OCI-M1 (cell line): Measurements from ENCODE around the gene TNIP1.

Source experiments
- DNase-seq: peaks from one replicate; lab custom pipeline; 2025; lab: John Stamatoyannopoulos, UW

The TNIP1 gene

GRCh38 chr5:151080613-151081430, at the start of gene TNIP1:
TNIP1 (minus strand) TSS chr5:151081034; CDS start chr5:151065095, 15,939 bp downstream.
- DNase-seq: peak; percentile 95

GRCh38 chr5:151130235-151130921, 49.5 kb upstream of the TNIP1 start:
- no peak for DNase-seq

- DNase-seq: no peak
Observed at GRCh38 chr5:151128817-151129216, 48.0 kb upstream of the TNIP1 start.

GRCh38 chr5:151127926-151128325, 47.1 kb upstream of the TNIP1 start:
- no peak for DNase-seq

- peak; percentile 89 for DNase-seq
Observed at GRCh38 chr5:151126199-151126645, 45.4 kb upstream of the TNIP1 start.

GRCh38 chr5:151125421-151125820, 44.6 kb upstream of the TNIP1 start:
- peak; percentile 10 for DNase-seq

- no peak for DNase-seq
Observed at GRCh38 chr5:151123897-151124751, 43.3 kb upstream of the TNIP1 start.

- DNase-seq: no peak
Observed at GRCh38 chr5:151122828-151123227, 42.0 kb upstream of the TNIP1 start.

- no peak for DNase-seq
Observed at GRCh38 chr5:151121665-151122064, 40.8 kb upstream of the TNIP1 start.

GRCh38 chr5:151121095-151121494, 40.3 kb upstream of the TNIP1 start:
- no peak for DNase-seq

GRCh38 chr5:151118913-151119575, 38.2 kb upstream of the TNIP1 start:
- no peak for DNase-seq

GRCh38 chr5:151115272-151115905, 34.6 kb upstream of the TNIP1 start:
- DNase-seq: peak; percentile 85

- DNase-seq: no peak
Observed at GRCh38 chr5:151113651-151114050, 32.8 kb upstream of the TNIP1 start.

- DNase-seq: no peak
Observed at GRCh38 chr5:151110992-151111391, 30.2 kb upstream of the TNIP1 start.

- DNase-seq: no peak
Observed at GRCh38 chr5:151110122-151110681, 29.4 kb upstream of the TNIP1 start.

GRCh38 chr5:151108566-151108965, 27.7 kb upstream of the TNIP1 start:
- DNase-seq: no peak

GRCh38 chr5:151107738-151108520, 27.1 kb upstream of the TNIP1 start:
- no peak for DNase-seq

GRCh38 chr5:151107084-151107483, 26.2 kb upstream of the TNIP1 start:
- no peak for DNase-seq

GRCh38 chr5:151106509-151106908, 25.7 kb upstream of the TNIP1 start:
- no peak for DNase-seq

- DNase-seq: no peak
Observed at GRCh38 chr5:151106043-151106442, 25.2 kb upstream of the TNIP1 start.
